Measurements from ENCODE around the gene NXPH3. TPM values are rescaled to one million over a fixed set of nuclear protein-coding genes. Genes with fewer than 3 reads are reported as not detected.

Gene NXPH3
- total RNA-seq, 1 experiment from 2014 or later, result 0.10 TPM

DNA sequence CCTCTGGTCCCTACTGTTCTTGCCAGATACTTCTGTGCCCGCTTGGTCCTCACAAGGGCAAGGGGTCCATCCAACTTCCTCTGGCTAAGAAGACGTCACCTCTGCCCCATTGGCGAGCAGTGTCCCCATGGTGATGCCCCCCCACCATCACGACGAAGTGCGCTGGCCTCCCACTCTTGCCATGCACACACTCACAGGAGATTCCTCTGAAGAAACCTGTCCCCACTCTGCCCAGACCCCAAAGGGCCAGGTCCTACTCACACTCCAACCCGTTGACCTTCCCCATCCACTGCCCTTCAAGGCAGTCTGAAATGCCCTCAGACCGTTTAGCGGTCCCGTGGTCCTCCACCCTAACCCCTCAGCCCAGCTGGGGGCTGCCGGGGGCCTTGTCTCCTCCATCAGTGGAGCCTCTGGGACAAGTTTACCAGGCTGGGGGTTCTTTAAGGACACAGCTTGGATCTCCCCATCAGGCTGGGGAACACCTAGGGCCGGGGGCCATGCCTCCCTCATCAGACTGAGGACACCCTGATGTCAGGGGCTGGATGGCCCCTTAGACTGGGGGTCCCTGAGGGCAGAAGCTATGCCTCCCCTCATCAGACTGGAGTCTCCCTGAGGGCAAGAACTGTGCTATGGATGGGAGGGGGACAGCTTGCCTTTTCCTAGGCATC, 6.5 kb downstream of the NXPH3 start:
- POLR2A ChIA-PET, result no interaction called here

DNA sequence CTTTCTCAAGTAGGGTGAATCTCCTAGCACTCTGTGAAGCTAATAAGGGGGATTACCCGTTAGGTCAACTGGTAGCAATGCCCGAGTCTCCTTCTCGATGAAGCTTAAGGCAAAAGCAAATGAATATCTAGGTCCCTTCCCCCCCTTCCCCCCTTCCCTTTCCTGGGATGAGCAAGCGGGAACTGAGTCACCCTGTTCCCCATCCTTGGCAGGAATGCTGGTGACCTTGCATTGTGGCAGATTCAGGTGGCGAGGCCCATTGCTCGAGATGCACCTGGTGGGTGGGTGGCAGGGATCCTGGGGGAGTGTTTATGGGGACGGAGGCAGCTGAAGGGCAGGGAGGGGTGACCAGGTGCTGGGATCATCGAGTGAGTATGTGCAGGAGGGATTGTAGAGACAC, 7.1 kb downstream of the NXPH3 start:
- ATAC-seq (no peak), DNase-seq (ENCODE audit: low read depth, low spot score) (no peak)
- Histone ChIP-seq H4K20me1 (ENCODE audit: insufficient read depth) (no peaks in the 10 kb centered on the region), H3K4me3 (replicated peaks in 1 of 2; ENCODE audit: low read depth in 1 of 2, low read length in 2 of 2) (no peak overlapping the region), H3K4me1 (ENCODE audit: control insufficient read depth in 1 of 2, insufficient read depth in 2 of 2, low read length in 2 of 2) (peaks cover 0 to 12% of the 10 kb centered on the region in 2 experiments; a peak in 2 of 4 replicates), H3K36me3 (ENCODE audit: control insufficient read depth in 1 of 2, insufficient read depth in 2 of 2, low read length in 2 of 2) (no peaks in the 10 kb centered on the region), H3K27ac (ENCODE audit: low read depth, low read length) (no peak overlapping the region), H3K9me2 (ENCODE audit: insufficient read depth) (no peaks in the 10 kb centered on the region), H3K27me3 (ENCODE audit: insufficient read depth, low read length) (no peaks in the 10 kb centered on the region), H2AFZ (ENCODE audit: low read depth, low read length, poor library complexity, severe bottlenecking) (no peak overlapping the region), H3K4me2 (ENCODE audit: low read length) (no peak overlapping the region), H3K9me3 (ENCODE audit: control insufficient read depth in 1 of 2, insufficient read depth in 1 of 2, low read depth in 1 of 2, low read length in 2 of 2) (no peaks in the 10 kb centered on the region), H3K79me2 (ENCODE audit: insufficient read depth, low read length) (no peaks in the 10 kb centered on the region), H3K9ac (ENCODE audit: low read length) (no peak overlapping the region)
- ChIA-PET POLR2A (no interaction called here), RAD21 (ENCODE audit: low non-redundant PET in 1 of 2, low total read pairs in 2 of 2, uncharacterized antibody in 2 of 2, unreplicated experiment in 2 of 2) (no interaction called here), CTCF (no interaction called here)
- no peak for TF ChIP-seq RAD21 (IDR thresholded peaks at IDR 0.05; ENCODE audit: low read depth)
- no TSS peak for BruUV-seq (replicated peaks)
- intact Hi-C loops (cut with micrococcal nuclease), result no loop called here

More for the DNA sequence above, 6.5 kb downstream of the NXPH3 start:
- H2AFZ ChIP-seq (ENCODE audit: low read depth, low read length, poor library complexity, severe bottlenecking), result no peak overlapping the region
- no peak for DNase-seq (ENCODE audit: low read depth, low spot score)
- H3K4me1 ChIP-seq (ENCODE audit: control insufficient read depth in 1 of 2, insufficient read depth in 2 of 2, low read length in 2 of 2), result peaks cover 0 to 12% of the 10 kb centered on the region in 2 experiments; a peak in 2 of 4 replicates
- H3K79me2 ChIP-seq (ENCODE audit: insufficient read depth, low read length), result no peaks in the 10 kb centered on the region
- no peak for ATAC-seq
- ChIA-PET RAD21 (ENCODE audit: low non-redundant PET in 1 of 2, low total read pairs in 2 of 2, uncharacterized antibody in 2 of 2, unreplicated experiment in 2 of 2) (no interaction called here), CTCF (no interaction called here)
- H3K36me3 ChIP-seq (ENCODE audit: control insufficient read depth in 1 of 2, insufficient read depth in 2 of 2, low read length in 2 of 2), result no peaks in the 10 kb centered on the region
- BruUV-seq (replicated peaks), result no TSS peak
- no peak overlapping the region for H3K27ac ChIP-seq (ENCODE audit: low read depth, low read length)
- no peak overlapping the region for H3K4me2 ChIP-seq (ENCODE audit: low read length)
- no peaks in the 10 kb centered on the region for H3K9me3 ChIP-seq (ENCODE audit: control insufficient read depth in 1 of 2, insufficient read depth in 1 of 2, low read depth in 1 of 2, low read length in 2 of 2)
- H3K27me3 ChIP-seq (ENCODE audit: insufficient read depth, low read length), result no peaks in the 10 kb centered on the region
- no peak overlapping the region for H3K4me3 ChIP-seq (replicated peaks in 1 of 2; ENCODE audit: low read depth in 1 of 2, low read length in 2 of 2)
- H3K9me2 ChIP-seq (ENCODE audit: insufficient read depth), result no peaks in the 10 kb centered on the region
- intact Hi-C loops (cut with micrococcal nuclease), result no loop called here
- TF ChIP-seq TCF7L2 (IDR thresholded peaks at IDR 0.05; ENCODE audit: borderline replicate concordance, extremely low read depth, insufficient read depth, insufficient read length) (no peak), ZFX (IDR thresholded peaks at IDR 0.05) (no peak), SRF (IDR thresholded peaks at IDR 0.05; ENCODE audit: low read depth) (no peak), SP1 (IDR thresholded peaks at IDR 0.05; ENCODE audit: low read depth) (no peak)
- TF ChIP-seq, protein P1, sequence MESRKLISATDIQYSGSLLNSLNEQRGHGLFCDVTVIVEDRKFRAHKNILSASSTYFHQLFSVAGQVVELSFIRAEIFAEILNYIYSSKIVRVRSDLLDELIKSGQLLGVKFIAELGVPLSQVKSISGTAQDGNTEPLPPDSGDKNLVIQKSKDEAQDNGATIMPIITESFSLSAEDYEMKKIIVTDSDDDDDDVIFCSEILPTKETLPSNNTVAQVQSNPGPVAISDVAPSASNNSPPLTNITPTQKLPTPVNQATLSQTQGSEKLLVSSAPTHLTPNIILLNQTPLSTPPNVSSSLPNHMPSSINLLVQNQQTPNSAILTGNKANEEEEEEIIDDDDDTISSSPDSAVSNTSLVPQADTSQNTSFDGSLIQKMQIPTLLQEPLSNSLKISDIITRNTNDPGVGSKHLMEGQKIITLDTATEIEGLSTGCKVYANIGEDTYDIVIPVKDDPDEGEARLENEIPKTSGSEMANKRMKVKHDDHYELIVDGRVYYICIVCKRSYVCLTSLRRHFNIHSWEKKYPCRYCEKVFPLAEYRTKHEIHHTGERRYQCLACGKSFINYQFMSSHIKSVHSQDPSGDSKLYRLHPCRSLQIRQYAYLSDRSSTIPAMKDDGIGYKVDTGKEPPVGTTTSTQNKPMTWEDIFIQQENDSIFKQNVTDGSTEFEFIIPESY (IDR thresholded peaks at IDR 0.05; ENCODE audit: extremely low read depth, insufficient replicate concordance, low read length), result no peak
- TF ChIP-seq, protein P2, sequence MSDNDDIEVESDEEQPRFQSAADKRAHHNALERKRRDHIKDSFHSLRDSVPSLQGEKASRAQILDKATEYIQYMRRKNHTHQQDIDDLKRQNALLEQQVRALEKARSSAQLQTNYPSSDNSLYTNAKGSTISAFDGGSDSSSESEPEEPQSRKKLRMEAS (IDR thresholded peaks at IDR 0.05), result no peak
- no peak overlapping the region for H3K9ac ChIP-seq (ENCODE audit: low read length)
- no peaks in the 10 kb centered on the region for H4K20me1 ChIP-seq (ENCODE audit: insufficient read depth)

Measured in HCT116 (cell line).